Osteoblast (primary cell): ENCODE data around the gene SSX2IP. TPM values are rescaled to one million over a fixed set of nuclear protein-coding genes. Genes with fewer than 3 reads are reported as not detected.
"Not testable (repeated sequence)": the region's sequence is repeated elsewhere in the genome, so short reads cannot be mapped to it uniquely, and the experiment has no call there.

ENCODE experiments used
- DNase-seq: peaks from one replicate; pipeline ENCODE4 v3.0.0; 2011; ENCODE audit warnings: low spot score, mixed read lengths; ENCODE audit not compliant: insufficient read length; ENCODE audit errors: missing footprints
- H2AFZ ChIP-seq: 2 replicates; pipeline ENCODE4 v1.6.0; 2011; ENCODE audit warnings: mild to moderate bottlenecking, low read length
- H3K27ac ChIP-seq: 2 replicates; pipeline ENCODE4 v1.5.1; 2011; ENCODE audit warnings: mild to moderate bottlenecking, low read depth, low read length, moderate library complexity
- H3K27me3 ChIP-seq: 2 replicates; pipeline ENCODE4 v1.6.0; 2012; ENCODE audit warnings: mild to moderate bottlenecking, control low read depth, inconsistent platforms, low read length, moderate library complexity; ENCODE audit not compliant: insufficient read depth
- H3K36me3 ChIP-seq: 2 replicates; pipeline ENCODE4 v1.5.1; 2011; ENCODE audit warnings: mild to moderate bottlenecking, low read length, control low read depth, moderate library complexity; ENCODE audit not compliant: insufficient read depth
- H3K4me1 ChIP-seq: 2 replicates; pipeline ENCODE4 v1.5.1; 2011; ENCODE audit warnings: mild to moderate bottlenecking, low read length, control low read depth, moderate library complexity; ENCODE audit not compliant: insufficient read depth
- H3K4me2 ChIP-seq: 2 replicates; pipeline ENCODE4 v1.6.0; 2011; ENCODE audit warnings: mild to moderate bottlenecking, low read length; ENCODE audit not compliant: insufficient read depth
- H3K4me3 ChIP-seq: fragments of 200-600 bp; sonication (generic); 3 replicates; pipeline ENCODE4 v1.5.1; 2012; ENCODE audit warnings: mild to moderate bottlenecking, low read length, inconsistent platforms; ENCODE audit not compliant: insufficient read depth
- H3K79me2 ChIP-seq: 2 replicates; pipeline ENCODE4 v1.6.0; 2012; ENCODE audit warnings: mild to moderate bottlenecking, low read length, control low read depth, inconsistent platforms; ENCODE audit not compliant: insufficient read depth
- H3K9me3 ChIP-seq: 2 replicates; pipeline ENCODE4 v1.5.1; 2011; ENCODE audit warnings: low read depth, low read length, control low read depth
- H4K20me1 ChIP-seq: 2 replicates; pipeline ENCODE4 v1.6.0; 2012; ENCODE audit warnings: mild to moderate bottlenecking, low read length, control low read depth; ENCODE audit not compliant: insufficient read depth
- CTCF ChIP-seq: IDR thresholded peaks from 2 replicates; pipeline ENCODE4 v1.5.1; 2011; ENCODE audit warnings: mild to moderate bottlenecking, low read depth, low read length, moderate library complexity; ENCODE audit errors: extremely low read depth
- total RNA-seq: library from RNA; depleted of rRNA; stranded (reverse); fragments of >200 nt; gene quantifications from 2 replicates; pipeline ENCODE4 v1.2.3, GENCODE V29; 2012

The SSX2IP gene
- total RNA-seq, 1 donor, result 10.9 TPM

GRCh38 chr1:84722794-84723193 lies 32.5 kb upstream of the SSX2IP start:
- no peaks in the 10 kb centered on the region for H3K27me3 ChIP-seq
- H3K27ac ChIP-seq, result no peak overlapping the region
- no peak overlapping the region for H3K4me2 ChIP-seq
- H3K79me2 ChIP-seq, result no peaks in the 10 kb centered on the region
- no peaks in the 10 kb centered on the region for H4K20me1 ChIP-seq
- DNase-seq, result no peak
- peaks cover 33% of the 10 kb centered on the region for H3K4me1 ChIP-seq
- no peak for TF ChIP-seq CTCF
- H3K36me3 ChIP-seq, result no peaks in the 10 kb centered on the region
- no peak overlapping the region for H2AFZ ChIP-seq
- H3K4me3 ChIP-seq, result no peak overlapping the region
- H3K9me3 ChIP-seq, result no peaks in the 10 kb centered on the region

GRCh38 chr1:84721872-84722271 lies 31.6 kb upstream of the SSX2IP start:
- H3K27ac ChIP-seq, H3K27me3 ChIP-seq, H3K79me2 ChIP-seq, H2AFZ ChIP-seq, H3K9me3 ChIP-seq, H4K20me1 ChIP-seq, H3K36me3 ChIP-seq, DNase-seq, H3K4me3 ChIP-seq, H3K4me2 ChIP-seq: not testable (repeated sequence)
- peaks cover 26% of the 10 kb centered on the region for H3K4me1 ChIP-seq

- Histone ChIP-seq H3K9me3 (no peaks in the 10 kb centered on the region), H3K4me1 (peaks cover 19% of the 10 kb centered on the region), H2AFZ (no peak overlapping the region), H3K4me3 (no peak overlapping the region), H4K20me1 (no peaks in the 10 kb centered on the region), H3K79me2 (no peaks in the 10 kb centered on the region), H3K4me2 (peak overlapping the region; percentile 8), H3K36me3 (no peaks in the 10 kb centered on the region), H3K27me3 (no peaks in the 10 kb centered on the region), H3K27ac (peak overlapping the region; percentile 16)
- TF ChIP-seq CTCF, result no peak
- peak; percentile 84 for DNase-seq
Measured at GRCh38 chr1:84721152-84721551, 30.9 kb upstream of the SSX2IP start.

GRCh38 chr1:84720221-84720780 lies 30.0 kb upstream of the SSX2IP start:
- Histone ChIP-seq H3K79me2 (no peaks in the 10 kb centered on the region), H3K27me3 (no peaks in the 10 kb centered on the region), H3K4me2 (no peak overlapping the region), H2AFZ (no peak overlapping the region), H3K4me3 (no peak overlapping the region), H3K4me1 (peaks cover 18% of the 10 kb centered on the region), H3K36me3 (no peaks in the 10 kb centered on the region), H3K9me3 (no peaks in the 10 kb centered on the region), H4K20me1 (no peaks in the 10 kb centered on the region), H3K27ac (no peak overlapping the region)
- TF ChIP-seq CTCF, result no peak
- DNase-seq, result no peak
